Nephron progenitor cell (in vitro differentiated cells): Measurements from ENCODE around the gene METTL4.
"Not testable (repeated sequence)": the region's sequence is repeated elsewhere in the genome, so short reads cannot be mapped to it uniquely, and the experiment has no call there.

Source experiments
- DNase-seq: peaks from one replicate; pipeline ENCODE4 v3.0.0; 2021
- H3K27ac Mint-ChIP-seq: 2 replicates; pipeline ENCODE4 v1.8.0; 2021; ENCODE audit warnings: mild to moderate bottlenecking, moderate library complexity, mixed read lengths
- H3K27me3 Mint-ChIP-seq: 2 replicates; pipeline ENCODE4 v1.8.0; 2021; ENCODE audit warnings: mild to moderate bottlenecking, low read depth, mixed read lengths; ENCODE audit not compliant: poor library complexity
- H3K36me3 Mint-ChIP-seq: 2 replicates; pipeline ENCODE4 v1.8.0; 2021; ENCODE audit warnings: low read depth, mixed read lengths
- H3K4me1 Mint-ChIP-seq: 2 replicates; pipeline ENCODE4 v1.8.0; 2021; ENCODE audit warnings: mixed read lengths
- H3K4me3 Mint-ChIP-seq: 2 replicates; pipeline ENCODE4 v1.8.0; 2021; ENCODE audit warnings: mild to moderate bottlenecking, moderate library complexity, mixed read lengths
- H3K9me3 Mint-ChIP-seq: 2 replicates; pipeline ENCODE4 v1.8.0; 2021; ENCODE audit warnings: mild to moderate bottlenecking, moderate library complexity, mixed read lengths
- TF ChIP-seq, protein P1 (sequence below): fragments of 200-600 bp; sonication (generic); IDR thresholded peaks from 2 replicates; pipeline ENCODE4 v1.5.0; 2021; ENCODE audit warnings: antibody characterized with exemption

Gene METTL4

GRCh38 chr18:2545155-2545554 lies 26.1 kb downstream of the METTL4 start:
- DNase-seq: no peak
- no peaks in the 10 kb centered on the region for H3K27me3 Mint-ChIP-seq
- TF ChIP-seq, protein P1, sequence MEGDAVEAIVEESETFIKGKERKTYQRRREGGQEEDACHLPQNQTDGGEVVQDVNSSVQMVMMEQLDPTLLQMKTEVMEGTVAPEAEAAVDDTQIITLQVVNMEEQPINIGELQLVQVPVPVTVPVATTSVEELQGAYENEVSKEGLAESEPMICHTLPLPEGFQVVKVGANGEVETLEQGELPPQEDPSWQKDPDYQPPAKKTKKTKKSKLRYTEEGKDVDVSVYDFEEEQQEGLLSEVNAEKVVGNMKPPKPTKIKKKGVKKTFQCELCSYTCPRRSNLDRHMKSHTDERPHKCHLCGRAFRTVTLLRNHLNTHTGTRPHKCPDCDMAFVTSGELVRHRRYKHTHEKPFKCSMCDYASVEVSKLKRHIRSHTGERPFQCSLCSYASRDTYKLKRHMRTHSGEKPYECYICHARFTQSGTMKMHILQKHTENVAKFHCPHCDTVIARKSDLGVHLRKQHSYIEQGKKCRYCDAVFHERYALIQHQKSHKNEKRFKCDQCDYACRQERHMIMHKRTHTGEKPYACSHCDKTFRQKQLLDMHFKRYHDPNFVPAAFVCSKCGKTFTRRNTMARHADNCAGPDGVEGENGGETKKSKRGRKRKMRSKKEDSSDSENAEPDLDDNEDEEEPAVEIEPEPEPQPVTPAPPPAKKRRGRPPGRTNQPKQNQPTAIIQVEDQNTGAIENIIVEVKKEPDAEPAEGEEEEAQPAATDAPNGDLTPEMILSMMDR: no peak
- H3K27ac Mint-ChIP-seq: no peak overlapping the region
- peaks cover 2% of the 10 kb centered on the region for H3K36me3 Mint-ChIP-seq
- H3K4me3 Mint-ChIP-seq: no peak overlapping the region
- peaks cover 27% of the 10 kb centered on the region for H3K4me1 Mint-ChIP-seq
- no peaks in the 10 kb centered on the region for H3K9me3 Mint-ChIP-seq

- not testable (repeated sequence) for H3K36me3 Mint-ChIP-seq
Measured at GRCh38 chr18:2541925-2542563, 29.3 kb downstream of the METTL4 start.

DNA sequence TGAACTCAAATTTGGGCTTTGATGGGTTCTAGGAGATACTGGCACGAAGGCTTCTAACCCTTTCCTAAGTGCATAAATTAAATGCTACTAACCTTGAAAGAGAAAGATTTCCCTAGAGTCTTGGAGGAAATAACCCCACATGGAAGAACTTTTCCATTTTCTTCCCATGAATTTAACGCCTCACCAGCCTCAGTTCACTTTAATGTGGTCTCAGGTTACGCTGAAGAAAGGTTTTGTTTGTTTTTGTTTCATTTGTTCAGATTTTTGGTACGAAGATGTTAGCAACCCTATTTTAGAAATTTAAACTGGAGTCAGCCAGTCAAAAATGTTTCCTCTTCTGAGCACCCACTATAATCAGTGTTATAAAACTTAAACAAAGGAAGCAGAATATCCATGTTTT lies 30.7 kb downstream of the METTL4 start:
- TF ChIP-seq, protein P1: no peak
- DNase-seq: peak; percentile 17
- peaks cover 8% of the 10 kb centered on the region for H3K9me3 Mint-ChIP-seq

More at GRCh38 chr18:2541925-2542563, 29.3 kb downstream of the METTL4 start:
- H3K4me3 Mint-ChIP-seq, H3K27ac Mint-ChIP-seq, H3K27me3 Mint-ChIP-seq, H3K9me3 Mint-ChIP-seq, DNase-seq: not testable (repeated sequence)
- peaks cover 55% of the 10 kb centered on the region for H3K4me1 Mint-ChIP-seq
- TF ChIP-seq, protein P1: peak; percentile 69

DNA sequence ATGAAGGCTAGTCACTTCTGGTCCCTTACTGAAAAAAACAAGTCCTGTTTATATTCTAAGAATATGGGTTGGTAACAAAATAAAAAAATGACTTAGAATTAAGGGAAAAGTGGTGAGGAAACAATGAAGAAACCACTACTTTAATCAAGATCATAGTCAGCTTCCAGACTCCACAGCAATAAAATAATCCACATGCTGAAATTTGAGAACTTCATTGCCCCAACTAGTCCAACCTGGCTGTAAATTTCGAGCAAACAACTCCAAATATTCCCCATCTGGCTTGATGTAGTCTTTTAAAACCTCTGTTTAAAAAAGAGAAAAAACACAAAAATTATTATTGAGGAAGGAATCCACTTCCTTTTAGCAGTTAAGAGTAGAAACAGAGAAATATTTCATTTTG lies 32.5 kb downstream of the METTL4 start:
- Mint-ChIP-seq H3K27me3 (no peaks in the 10 kb centered on the region), H3K9me3 (peaks cover 21% of the 10 kb centered on the region), H3K36me3 (peaks cover 34% of the 10 kb centered on the region), H3K27ac (peak overlapping the region; percentile 90), H3K4me1 (peaks cover 74% of the 10 kb centered on the region), H3K4me3 (no peak overlapping the region)
- no peak for DNase-seq
- TF ChIP-seq, protein P1: no peak

More for the DNA sequence above, 30.7 kb downstream of the METTL4 start:
- Mint-ChIP-seq H3K36me3 (peaks cover 17% of the 10 kb centered on the region), H3K27me3 (no peaks in the 10 kb centered on the region), H3K4me1 (peaks cover 65% of the 10 kb centered on the region), H3K4me3 (peak overlapping the region; percentile 31), H3K27ac (peak overlapping the region; percentile 96)

GRCh38 chr18:2538236-2538635 lies 33.1 kb downstream of the METTL4 start:
- TF ChIP-seq, protein P1: no peak
- DNase-seq: no peak
- Mint-ChIP-seq H3K4me3 (peak overlapping the region; percentile 18), H3K36me3 (peaks cover 41% of the 10 kb centered on the region), H3K27ac (peak overlapping the region; percentile 90), H3K27me3 (no peaks in the 10 kb centered on the region), H3K9me3 (peaks cover 26% of the 10 kb centered on the region), H3K4me1 (peaks cover 68% of the 10 kb centered on the region)

- Mint-ChIP-seq H3K4me3 (no peak overlapping the region), H3K9me3 (peaks cover 35% of the 10 kb centered on the region), H3K4me1 (peaks cover 66% of the 10 kb centered on the region), H3K36me3 (peaks cover 50% of the 10 kb centered on the region), H3K27ac (peak overlapping the region; percentile 92), H3K27me3 (no peaks in the 10 kb centered on the region)
- no peak for DNase-seq
- TF ChIP-seq, protein P1: no peak
Measured at GRCh38 chr18:2537296-2537695, 34.0 kb downstream of the METTL4 start.
